Measurements from ENCODE around the gene SLC4A3.

DNA sequence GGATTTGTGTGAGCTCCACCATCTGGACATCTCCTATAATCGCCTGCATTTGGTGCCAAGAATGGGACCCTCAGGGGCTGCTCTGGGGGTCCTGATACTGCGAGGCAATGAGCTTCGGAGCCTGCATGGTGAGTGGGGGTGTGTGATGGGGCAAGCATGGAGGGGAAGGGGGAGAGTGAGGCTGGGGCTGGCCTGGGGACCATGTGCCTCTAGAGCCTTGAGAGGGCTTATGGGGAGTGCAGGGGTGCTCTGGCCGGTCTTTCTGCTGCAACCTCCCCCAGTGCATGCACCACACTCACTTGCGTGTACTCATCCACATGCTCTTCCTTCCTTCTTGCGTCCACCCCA is 21.8 kb upstream of the SLC4A3 start:
- TF ChIP-seq GATA3 (IDR thresholded peaks at IDR 0.05; ENCODE audit: low read depth, low read length) (no peak), GATA2 (IDR thresholded peaks at IDR 0.05; ENCODE audit: low read depth, low read length) (no peak)
